ENCODE data around the gene PKD2. TPM values are rescaled to one million over a fixed set of nuclear protein-coding genes. Genes with fewer than 3 reads are reported as not detected.
A peak's percentile ranks its signal among the peaks of the same experiment; 100 is the strongest.

Gene PKD2
- total and polyA plus RNA-seq, 2 of the 13 experiments (the other 11 are each of a cell fraction or from before 2014, with no cell fraction given): 5.6 to 9.1 TPM

DNA sequence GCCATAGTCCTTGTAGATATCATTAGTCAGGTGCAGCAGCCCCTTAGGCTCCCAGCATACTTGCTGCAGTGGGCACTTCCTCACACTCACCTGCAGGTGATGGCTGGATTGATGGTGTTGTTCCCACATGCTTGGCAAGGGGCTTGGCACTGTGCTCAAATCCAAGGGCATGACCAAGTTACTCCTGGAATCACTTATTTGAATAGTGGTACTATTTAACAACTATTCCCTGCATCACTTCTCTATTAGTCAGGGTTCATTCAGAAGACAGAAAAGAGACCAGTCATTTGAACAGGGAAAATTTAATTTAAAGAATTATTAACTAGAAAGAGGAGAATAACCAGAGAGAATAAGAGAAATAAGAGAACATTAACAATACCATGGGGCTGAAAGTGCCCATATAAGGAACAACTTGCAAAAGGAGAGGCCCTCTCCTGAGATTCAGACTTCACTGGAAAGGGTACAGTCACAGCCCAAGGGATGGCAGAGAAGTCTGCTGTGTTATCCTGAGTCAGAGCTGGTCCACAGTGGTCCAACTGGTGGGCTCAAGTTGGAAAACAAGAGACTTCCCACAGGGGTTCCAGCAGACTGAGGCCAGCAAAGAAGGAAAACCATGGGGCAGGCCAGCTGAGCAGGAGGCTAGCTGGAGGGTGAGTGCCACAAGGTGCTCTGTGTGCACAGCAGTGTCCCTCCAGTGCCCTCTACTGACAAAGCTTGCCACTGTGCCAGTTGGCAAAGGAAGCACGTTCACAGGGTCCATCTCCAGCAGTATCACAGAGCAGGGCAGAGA, 22.1 kb upstream of the PKD2 start (continued):
- peak; percentile 59; the same call in 1 of the 2 replicates for TF ChIP-seq TFAP4 (IDR thresholded peaks at IDR 0.05; ENCODE audit: borderline replicate concordance, low read depth)
- TF ChIP-seq ZNF326 (CRISPR knock-in tag; IDR thresholded peaks at IDR 0.05; ENCODE audit: borderline replicate concordance): no peak
- no peak for TF ChIP-seq RORA (CRISPR knock-in tag; IDR thresholded peaks at IDR 0.05)
- no peak for TF ChIP-seq SNAI1 (CRISPR knock-in tag; IDR thresholded peaks at IDR 0.05; ENCODE audit: borderline replicate concordance)
- peak; percentile 75; the same call in 1 of the 2 replicates for TF ChIP-seq CBX5 (CRISPR knock-in tag; IDR thresholded peaks at IDR 0.05; ENCODE audit: borderline replicate concordance)
- peak; percentile 43; the same call in 1 of the 2 replicates for TF ChIP-seq KDM4B (CRISPR knock-in tag; IDR thresholded peaks at IDR 0.05)
- TF ChIP-seq ZNF550 (CRISPR knock-in tag; IDR thresholded peaks at IDR 0.05; ENCODE audit: borderline replicate concordance): 0 out of 2 replicates have a peak, but pooled peaks have one; percentile 44
- no peak for TF ChIP-seq ZNF768 (CRISPR knock-in tag; IDR thresholded peaks at IDR 0.05)
- TF ChIP-seq, protein P1, sequence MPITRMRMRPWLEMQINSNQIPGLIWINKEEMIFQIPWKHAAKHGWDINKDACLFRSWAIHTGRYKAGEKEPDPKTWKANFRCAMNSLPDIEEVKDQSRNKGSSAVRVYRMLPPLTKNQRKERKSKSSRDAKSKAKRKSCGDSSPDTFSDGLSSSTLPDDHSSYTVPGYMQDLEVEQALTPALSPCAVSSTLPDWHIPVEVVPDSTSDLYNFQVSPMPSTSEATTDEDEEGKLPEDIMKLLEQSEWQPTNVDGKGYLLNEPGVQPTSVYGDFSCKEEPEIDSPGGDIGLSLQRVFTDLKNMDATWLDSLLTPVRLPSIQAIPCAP (CRISPR knock-in tag; IDR thresholded peaks at IDR 0.05; ENCODE audit: low read depth): no peak
- no peak for TF ChIP-seq ZNF800 (CRISPR knock-in tag; IDR thresholded peaks at IDR 0.05)
- no peak for TF ChIP-seq ZNF781 (CRISPR knock-in tag; IDR thresholded peaks at IDR 0.05; ENCODE audit: borderline replicate concordance, not compliant biosample characterization)
- no peak for TF ChIP-seq ZNF292 (CRISPR knock-in tag; IDR thresholded peaks at IDR 0.05; ENCODE audit: borderline replicate concordance, low read depth)
- no peak for TF ChIP-seq ZNF572 (CRISPR knock-in tag; IDR thresholded peaks at IDR 0.05)
- no peak for TF ChIP-seq POLR2AphosphoS5 (IDR thresholded peaks at IDR 0.05; ENCODE audit: low read depth, low read length)
- TF ChIP-seq CENPT (CRISPR knock-in tag; IDR thresholded peaks at IDR 0.05; ENCODE audit: low read depth): no peak
- TF ChIP-seq, protein P2, sequence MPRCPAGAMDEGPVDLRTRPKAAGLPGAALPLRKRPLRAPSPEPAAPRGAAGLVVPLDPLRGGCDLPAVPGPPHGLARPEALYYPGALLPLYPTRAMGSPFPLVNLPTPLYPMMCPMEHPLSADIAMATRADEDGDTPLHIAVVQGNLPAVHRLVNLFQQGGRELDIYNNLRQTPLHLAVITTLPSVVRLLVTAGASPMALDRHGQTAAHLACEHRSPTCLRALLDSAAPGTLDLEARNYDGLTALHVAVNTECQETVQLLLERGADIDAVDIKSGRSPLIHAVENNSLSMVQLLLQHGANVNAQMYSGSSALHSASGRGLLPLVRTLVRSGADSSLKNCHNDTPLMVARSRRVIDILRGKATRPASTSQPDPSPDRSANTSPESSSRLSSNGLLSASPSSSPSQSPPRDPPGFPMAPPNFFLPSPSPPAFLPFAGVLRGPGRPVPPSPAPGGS (CRISPR knock-in tag; IDR thresholded peaks at IDR 0.05): no peak
- no peak for TF ChIP-seq BRF2 (CRISPR knock-in tag; IDR thresholded peaks at IDR 0.05)
- no peak for TF ChIP-seq CHD4 (IDR thresholded peaks at IDR 0.05; ENCODE audit: borderline replicate concordance, low read length)
- TF ChIP-seq SOX13 (IDR thresholded peaks at IDR 0.05): no peak
- no peak for TF ChIP-seq SOX13 (CRISPR knock-in tag; conservative IDR thresholded peaks at IDR 0.05 in 1 of 2, IDR thresholded peaks at IDR 0.05 in 1 of 2)
- no peak for TF ChIP-seq ZNF124 (CRISPR knock-in tag; IDR thresholded peaks at IDR 0.05)

Data from HepG2 (cell line).